AG04450 (cell line): ENCODE measurements around the gene USP50. TPM values are rescaled to one million over a fixed set of nuclear protein-coding genes. Genes with fewer than 3 reads are reported as not detected.

ENCODE experiments used
- CTCF ChIA-PET: fragments of 300-600, 350-600 bp; formaldehyde crosslinking; extraction: SDS; loops from one replicate; lab custom pipeline; 2022; ENCODE audit warnings: antibody characterized with exemption, inconsistent platforms; lab: Charles Lee
- POLR2A ChIA-PET: fragments of 350-600 bp; formaldehyde crosslinking; extraction: SDS; loops from one replicate; lab custom pipeline; 2021; ENCODE audit warnings: antibody characterized with exemption, inconsistent platforms; lab: Yijun Ruan, JAX
- DNase-seq: peaks from one replicate; pipeline ENCODE4 v3.0.0-alpha.2; 2011; ENCODE audit warnings: low read depth, low spot score
- H3K27ac ChIP-seq: one replicate; pipeline ENCODE4 v1.5.1; 2012; ENCODE audit warnings: low read depth, low read length, control low read depth
- H3K27me3 ChIP-seq: one replicate; pipeline ENCODE4 v1.6.0; 2012; ENCODE audit warnings: low read length; ENCODE audit not compliant: control insufficient read depth, insufficient read depth
- H3K4me3 ChIP-seq: 2 replicates; pipeline ENCODE4 v1.5.1; 2011; ENCODE audit warnings: mild to moderate bottlenecking, low read depth, low read length, control low read depth
- H3K9me3 ChIP-seq: 2 replicates; pipeline ENCODE4 v1.5.1; 2012; ENCODE audit warnings: low read length; ENCODE audit not compliant: control insufficient read depth, insufficient read depth
- CTCF ChIP-seq: IDR thresholded peaks from 2 replicates; pipeline ENCODE4 v1.5.1; 2011; ENCODE audit warnings: low read depth, low read length, control low read depth, inconsistent platforms
- polyA plus RNA-seq: library from polyadenylated mRNA; depleted of rRNA; stranded (reverse); fragments of >200 nt; gene quantifications from 2 replicates; pipeline ENCODE4 v1.2.3, GENCODE V29; 2011

USP50 gene
- polyA plus RNA-seq, 1 experiment = not detected

DNA sequence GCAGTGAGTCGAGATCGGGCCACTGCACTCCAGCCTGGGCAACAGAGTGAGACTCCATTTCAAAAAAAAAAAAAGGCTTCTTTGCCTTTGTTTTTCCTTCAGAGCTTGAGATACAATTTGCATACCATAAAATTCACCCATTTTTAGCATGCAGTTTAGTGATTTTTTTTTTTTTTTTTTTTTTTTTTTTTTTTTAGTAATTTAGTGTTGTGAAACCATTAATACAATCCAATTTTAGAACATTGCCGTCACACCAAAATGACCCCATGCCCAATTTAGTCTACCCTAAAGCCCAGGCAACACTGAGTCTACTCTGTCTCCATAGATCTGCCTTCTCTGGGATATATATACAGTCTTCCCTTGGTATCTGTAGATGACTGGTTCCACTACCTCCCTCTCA is 61.1 kb downstream of the USP50 start:
- H3K4me3 ChIP-seq = no peak overlapping the region
- no peak for TF ChIP-seq CTCF
- no peak overlapping the region for H3K27ac ChIP-seq
- no peak for DNase-seq
- ChIA-PET CTCF (no interaction called here), POLR2A (no interaction called here)
- no peaks in the 10 kb centered on the region for H3K9me3 ChIP-seq
- H3K27me3 ChIP-seq = no peaks in the 10 kb centered on the region

GRCh38 chr15:50484781-50485180 is 61.7 kb downstream of the USP50 start:
- DNase-seq = no peak
- CTCF ChIA-PET = no interaction called here
- no peak for TF ChIP-seq CTCF

DNA sequence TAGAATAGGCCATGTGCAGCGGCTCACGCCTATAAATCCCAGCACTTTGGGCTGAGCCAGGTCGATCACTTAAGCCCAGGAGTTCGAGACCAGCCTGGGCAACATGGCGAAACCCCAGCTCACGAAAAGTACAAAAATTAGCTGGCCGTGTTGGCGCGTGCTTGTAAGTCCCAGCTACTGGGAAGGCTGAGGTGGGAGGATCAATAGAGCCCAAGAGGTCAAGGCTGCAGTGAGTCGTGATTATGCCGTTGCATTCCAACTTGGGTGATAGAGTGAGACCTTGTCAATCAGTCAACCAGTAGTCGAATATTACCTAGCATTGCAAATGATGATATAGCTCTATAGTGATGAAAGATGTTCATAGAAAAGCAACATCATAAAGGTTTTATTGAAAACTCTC is 70.3 kb downstream of the USP50 start:
- CTCF ChIA-PET = interaction anchor here (0.6 kb wide), 1 partner anchor 25 kb away, joined by 3 read pairs; no protein-coding TSS in a partner anchor
- TF ChIP-seq CTCF = no peak
- no peak overlapping the region for H3K4me3 ChIP-seq
- no peak overlapping the region for H3K27ac ChIP-seq
- no peak for DNase-seq
- POLR2A ChIA-PET = no interaction called here
- H3K9me3 ChIP-seq = no peaks in the 10 kb centered on the region
- H3K27me3 ChIP-seq = no peaks in the 10 kb centered on the region

More at GRCh38 chr15:50484781-50485180, 61.7 kb downstream of the USP50 start:
- Histone ChIP-seq H3K27me3 (no peaks in the 10 kb centered on the region), H3K27ac (no peak overlapping the region), H3K4me3 (no peak overlapping the region), H3K9me3 (no peaks in the 10 kb centered on the region)
- POLR2A ChIA-PET = no interaction called here

GRCh38 chr15:50471072-50471471 is 75.4 kb downstream of the USP50 start:
- no peak for DNase-seq
- Histone ChIP-seq H3K27ac (no peak overlapping the region), H3K27me3 (no peaks in the 10 kb centered on the region), H3K4me3 (no peak overlapping the region), H3K9me3 (no peaks in the 10 kb centered on the region)
- CTCF ChIA-PET = no interaction called here
- POLR2A ChIA-PET = no interaction called here
- no peak for TF ChIP-seq CTCF

- CTCF ChIA-PET = no interaction called here
- DNase-seq = peak; percentile 34
- POLR2A ChIA-PET = interaction anchor here (0.8 to 1.1 kb wide), 3 partner anchors 39 to 110 kb away, joined by 3 to 5 read pairs (median 4); partner anchors contain the start of genes GABPB1 and USP8
- Histone ChIP-seq H3K27ac (no peak overlapping the region), H3K27me3 (no peaks in the 10 kb centered on the region), H3K4me3 (no peak overlapping the region), H3K9me3 (no peaks in the 10 kb centered on the region)
- no peak for TF ChIP-seq CTCF
Measured at GRCh38 chr15:50463423-50464358, 82.8 kb downstream of the USP50 start.
